Measurements from ENCODE around the gene SLC22A23. TPM values are rescaled to one million over a fixed set of nuclear protein-coding genes. Genes with fewer than 3 reads are reported as not detected.

SLC22A23 gene
- total RNA-seq, 4 donors from 2014 or later, result 6.6 to 25.0 (median 14.6) TPM

GRCh38 chr6:3318226-3318625 lies 138.6 kb downstream of the SLC22A23 start:
- H3K9me3 ChIP-seq, result no peaks in the 10 kb centered on the region
- no peak overlapping the region for H3K27ac ChIP-seq
- ATAC-seq (peak in 1 of 2 donors; percentile 12), DNase-seq (no peak)
- peaks cover 8 to 17% of the 10 kb centered on the region in 2 donors for H3K4me1 ChIP-seq
- no peaks in the 10 kb centered on the region for H3K27me3 ChIP-seq
- intact Hi-C loops (cut with DNase I; ENCODE audit: low total_unique reads), result no loop called here
- no peak overlapping the region for H3K4me3 ChIP-seq
- no peaks in the 10 kb centered on the region for H3K36me3 ChIP-seq
- TF ChIP-seq POLR2A (IDR thresholded peaks at IDR 0.05), result no peak
- TF ChIP-seq CTCF (IDR thresholded peaks at IDR 0.05 in 4 of 5, conservative IDR thresholded peaks at IDR 0.05 in 1 of 5), result no peak
- in situ Hi-C loops (cut with MboI; ENCODE audit: low sequenced_read_pairs in 4 of 4), result no loop called here

GRCh38 chr6:3317741-3318211 lies 139.1 kb downstream of the SLC22A23 start:
- in situ Hi-C loops (cut with MboI; ENCODE audit: low sequenced_read_pairs in 4 of 4), result no loop called here
- TF ChIP-seq CTCF (IDR thresholded peaks at IDR 0.05 in 4 of 5, conservative IDR thresholded peaks at IDR 0.05 in 1 of 5) (no peak), POLR2A (IDR thresholded peaks at IDR 0.05) (no peak)
- Histone ChIP-seq H3K27me3 (no peaks in the 10 kb centered on the region), H3K4me1 (peaks cover 8 to 17% of the 10 kb centered on the region in 2 donors), H3K4me3 (no peak overlapping the region), H3K27ac (no peak overlapping the region), H3K9me3 (no peaks in the 10 kb centered on the region), H3K36me3 (no peaks in the 10 kb centered on the region)
- peak; percentile 88 to 90 for ATAC-seq
- DNase-seq, result peak; percentile 38 to 56
- intact Hi-C loops (cut with DNase I; ENCODE audit: low total_unique reads), result no loop called here

GRCh38 chr6:3316818-3317217 lies 140.0 kb downstream of the SLC22A23 start:
- intact Hi-C loops (cut with DNase I; ENCODE audit: low total_unique reads), result no loop called here
- ATAC-seq, result no peak
- in situ Hi-C loops (cut with MboI; ENCODE audit: low sequenced_read_pairs in 4 of 4), result no loop called here
- Histone ChIP-seq H3K4me1 (peaks cover 8 to 17% of the 10 kb centered on the region in 2 donors), H3K27me3 (no peaks in the 10 kb centered on the region), H3K27ac (no peak overlapping the region), H3K9me3 (no peaks in the 10 kb centered on the region), H3K36me3 (no peaks in the 10 kb centered on the region), H3K4me3 (no peak overlapping the region)
- no peak for DNase-seq
- no peak for TF ChIP-seq CTCF (IDR thresholded peaks at IDR 0.05 in 4 of 5, conservative IDR thresholded peaks at IDR 0.05 in 1 of 5)
- no peak for TF ChIP-seq POLR2A (IDR thresholded peaks at IDR 0.05)

GRCh38 chr6:3316331-3316730 lies 140.5 kb downstream of the SLC22A23 start:
- no peak for TF ChIP-seq POLR2A (IDR thresholded peaks at IDR 0.05)
- TF ChIP-seq CTCF (IDR thresholded peaks at IDR 0.05 in 4 of 5, conservative IDR thresholded peaks at IDR 0.05 in 1 of 5), result no peak
- H3K27ac ChIP-seq, result no peak overlapping the region
- H3K36me3 ChIP-seq, result no peaks in the 10 kb centered on the region
- H3K27me3 ChIP-seq, result no peaks in the 10 kb centered on the region
- H3K9me3 ChIP-seq, result no peaks in the 10 kb centered on the region
- ATAC-seq (no peak), DNase-seq (no peak)
- intact Hi-C loops (cut with DNase I; ENCODE audit: low total_unique reads) (no loop called here), in situ Hi-C loops (cut with MboI; ENCODE audit: low sequenced_read_pairs in 4 of 4) (no loop called here)
- no peak overlapping the region for H3K4me3 ChIP-seq
- H3K4me1 ChIP-seq, result peaks cover 8 to 17% of the 10 kb centered on the region in 2 donors

GRCh38 chr6:3315841-3316240 lies 141.0 kb downstream of the SLC22A23 start:
- TF ChIP-seq CTCF (IDR thresholded peaks at IDR 0.05 in 4 of 5, conservative IDR thresholded peaks at IDR 0.05 in 1 of 5) (no peak), POLR2A (IDR thresholded peaks at IDR 0.05) (no peak)
- DNase-seq (no peak), ATAC-seq (no peak)
- H3K36me3 ChIP-seq, result no peaks in the 10 kb centered on the region
- intact Hi-C loops (cut with DNase I; ENCODE audit: low total_unique reads) (no loop called here), in situ Hi-C loops (cut with MboI; ENCODE audit: low sequenced_read_pairs in 4 of 4) (no loop called here)
- H3K27me3 ChIP-seq, result no peaks in the 10 kb centered on the region
- no peak overlapping the region for H3K27ac ChIP-seq
- H3K4me3 ChIP-seq, result no peak overlapping the region
- H3K9me3 ChIP-seq, result no peaks in the 10 kb centered on the region
- peaks cover 9 to 18% of the 10 kb centered on the region in 2 donors for H3K4me1 ChIP-seq

Data from gastrocnemius medialis (tissue), 4 donors.